CD4-positive, alpha-beta T cell (primary cell): ENCODE data around the gene PRR13. TPM values are rescaled to one million over a fixed set of nuclear protein-coding genes. Genes with fewer than 3 reads are reported as not detected.
"Not testable (repeated sequence)": the region's sequence is repeated elsewhere in the genome, so short reads cannot be mapped to it uniquely, and the experiment has no call there.

Experiments
- ATAC-seq: fragments of 200-7000 bp; cut with Tn5 transposase; one replicate; pipeline ENCODE4 v1.10.0; 2022; ENCODE audit warnings: mild to moderate bottlenecking; ENCODE audit not compliant: poor library complexity
- CTCF ChIA-PET: fragments of 350-600 bp; sonication (Branson Sonifier 250); formaldehyde crosslinking; loops from one replicate; lab custom pipeline; 2021; ENCODE audit warnings: antibody characterized with exemption, inconsistent platforms; lab: Charles Lee
- POLR2A ChIA-PET: fragments of 350-600 bp; sonication (Branson Sonifier 250); formaldehyde crosslinking; loops from one replicate; lab custom pipeline; 2021; ENCODE audit warnings: antibody characterized with exemption, inconsistent platforms; lab: Charles Lee
- DNase-seq, 14 experiments: peaks; one replicate each; pipeline ENCODE4 v3.0.0-alpha.2; 2013 to 2020; ENCODE audit warnings: mixed read lengths in 2 of 14
- H3K27ac ChIP-seq, 2 donors: one replicate each; pipeline versions ENCODE4 v1.5.1 to v1.7.0; 2013; ENCODE audit warnings: low read length in 2 of 2, low read depth in 1 of 2, mild to moderate bottlenecking in 1 of 2
- H3K27me3 ChIP-seq, 2 experiments: 1 replicate in 1 of 2; 2 replicates in 1 of 2; pipeline versions ENCODE4 v1.6.1 to v1.7.0; 2013; ENCODE audit warnings: low read length in 2 of 2, control low read depth in 1 of 2, mild to moderate bottlenecking in 1 of 2, moderate library complexity in 1 of 2; ENCODE audit not compliant: insufficient read depth in 2 of 2, control insufficient read depth in 1 of 2
- H3K36me3 ChIP-seq: one replicate; pipeline ENCODE4 v1.6.1; 2013; ENCODE audit warnings: low read length, control low read depth; ENCODE audit not compliant: insufficient read depth
- H3K4me1 ChIP-seq: one replicate; pipeline ENCODE4 v1.6.1; 2013; ENCODE audit warnings: low read length, control low read depth; ENCODE audit not compliant: insufficient read depth
- H3K4me3 ChIP-seq: one replicate; pipeline ENCODE4 v1.5.1; 2013; ENCODE audit warnings: mild to moderate bottlenecking, low read length, moderate library complexity
- H3K9me3 ChIP-seq, 2 experiments: 1 replicate in 1 of 2; 2 replicates in 1 of 2; pipeline versions ENCODE4 v1.6.1 to v1.7.0; 2013; ENCODE audit warnings: low read length in 2 of 2, mild to moderate bottlenecking in 2 of 2, control low read depth in 1 of 2, moderate library complexity in 1 of 2; ENCODE audit not compliant: control insufficient read depth in 1 of 2, insufficient read depth in 1 of 2
- H3K27ac Mint-ChIP-seq: one replicate; pipeline ENCODE4 v1.8.0; 2020; ENCODE audit warnings: mixed read lengths
- H3K27me3 Mint-ChIP-seq: one replicate; pipeline ENCODE4 v1.8.0; 2021; ENCODE audit warnings: mixed read lengths
- H3K36me3 Mint-ChIP-seq: one replicate; pipeline ENCODE4 v1.8.0; 2021; ENCODE audit warnings: low read depth, mixed read lengths
- H3K4me1 Mint-ChIP-seq: one replicate; pipeline ENCODE4 v1.8.0; 2021; ENCODE audit warnings: low read depth, mixed read lengths
- H3K4me3 Mint-ChIP-seq: one replicate; pipeline ENCODE4 v1.8.0; 2020; ENCODE audit warnings: mild to moderate bottlenecking, mixed read lengths
- H3K9me3 Mint-ChIP-seq: one replicate; pipeline ENCODE4 v1.8.0; 2020; ENCODE audit warnings: mixed read lengths
- CTCF ChIP-seq: fragments of 200-600 bp; IDR thresholded peaks from one replicate; pipeline ENCODE4 v1.8.0; 2022; ENCODE audit warnings: antibody characterized with exemption, mild to moderate bottlenecking
- intact Hi-C, 2 experiments: fragments of 100-400 bp; cut with DNase I in 1 of 2; cut with micrococcal nuclease in 1 of 2; formaldehyde crosslinking; loops; one replicate each; pipeline versions ENCODE4 v1.15.1 to v1.9.0; 2023 to 2025; cut with DNase I, micrococcal nuclease
- total RNA-seq, 174 experiments: library from RNA in 2 of 174; stranded (reverse) in 2 of 174; gene quantifications; one replicate each; pipeline ENCODE4 v1.2.3 and lab custom pipeline; 2021 to 2026

PRR13 gene
- total RNA-seq, 2 experiments from 2014 or later = 133 to 142 TPM

- no peaks in the 10 kb centered on the region for H3K9me3 ChIP-seq
- no peak overlapping the region for H3K4me3 Mint-ChIP-seq
- H3K27me3 Mint-ChIP-seq = no peaks in the 10 kb centered on the region
- no peaks in the 10 kb centered on the region for H3K9me3 Mint-ChIP-seq
- CTCF ChIA-PET = interaction anchor here (0.8 to 2.7 kb wide), 4 partner anchors 65 to 97 kb away, joined by 3 to 11 read pairs (median 4); partner anchors contain the start of gene AAAS
- no peaks in the 10 kb centered on the region for H3K27me3 ChIP-seq
- no peak overlapping the region for H3K27ac ChIP-seq
- H3K4me1 ChIP-seq = peaks cover 16% of the 10 kb centered on the region
- ATAC-seq = no peak
- peaks cover 9% of the 10 kb centered on the region for H3K36me3 ChIP-seq
- peaks cover 48% of the 10 kb centered on the region for H3K4me1 Mint-ChIP-seq
- no peak for DNase-seq
- intact Hi-C loops = no loop called here
- POLR2A ChIA-PET = interaction anchor here (2.7 kb wide), 1 partner anchor 39 kb away, joined by 13 read pairs; the partner anchor contains the start of gene SP1
- peak overlapping the region; percentile 36 for H3K27ac Mint-ChIP-seq
- TF ChIP-seq CTCF = no peak
- H3K4me3 ChIP-seq = no peak overlapping the region
- H3K36me3 Mint-ChIP-seq = peaks cover 16% of the 10 kb centered on the region
Observed at GRCh38 chr12:53418221-53418620, 23.3 kb upstream of the PRR13 start.

DNA sequence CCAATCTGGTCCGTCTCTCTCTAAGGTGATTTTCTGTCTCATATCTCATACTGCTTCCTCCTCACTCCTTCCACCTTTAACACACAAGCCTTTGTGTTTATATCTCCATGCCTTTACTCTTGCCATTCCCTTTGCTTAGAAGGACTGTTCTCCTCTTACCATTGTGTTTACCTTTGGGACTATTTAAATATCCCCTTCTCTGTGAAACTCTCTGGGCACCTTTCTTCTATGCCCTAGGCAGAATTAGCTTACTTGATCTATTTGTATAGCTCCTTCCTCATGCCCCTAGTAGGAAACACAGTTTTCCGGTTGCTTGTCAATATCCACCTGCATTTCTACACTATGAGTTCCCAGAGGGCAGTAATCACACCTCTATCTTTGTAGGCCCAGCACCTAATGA is 21.8 kb upstream of the PRR13 start:
- no peaks in the 10 kb centered on the region for H3K27me3 Mint-ChIP-seq
- Histone ChIP-seq H3K27ac (no peak overlapping the region), H3K4me3 (no peak overlapping the region), H3K9me3 (no peaks in the 10 kb centered on the region), H3K36me3 (no peaks in the 10 kb centered on the region), H3K27me3 (no peaks in the 10 kb centered on the region), H3K4me1 (peaks cover 16% of the 10 kb centered on the region)
- ChIA-PET CTCF (interaction anchor here (3.8 kb wide), 1 partner anchor 66 kb away, joined by 44 read pairs; no protein-coding TSS in a partner anchor), POLR2A (interaction anchor here (1.3 kb wide), 1 partner anchor 40 kb away, joined by 4 read pairs; the partner anchor contains the start of gene SP1)
- DNase-seq (no peak), ATAC-seq (no peak)
- no peak overlapping the region for H3K27ac Mint-ChIP-seq
- no peaks in the 10 kb centered on the region for H3K9me3 Mint-ChIP-seq
- H3K36me3 Mint-ChIP-seq = peaks cover 4% of the 10 kb centered on the region
- intact Hi-C loops = loop anchor here in 1 of 2 experiments (2.0 to 5.0 kb wide), 2 partner anchors 37 to 89 kb away; partner anchors contain the start of gene SP1
- H3K4me1 Mint-ChIP-seq = peaks cover 44% of the 10 kb centered on the region
- no peak overlapping the region for H3K4me3 Mint-ChIP-seq
- TF ChIP-seq CTCF = no peak

- H3K36me3 ChIP-seq, POLR2A ChIA-PET, DNase-seq, H3K4me3 ChIP-seq, H3K27me3 ChIP-seq, H3K9me3 ChIP-seq, H3K4me3 Mint-ChIP-seq, H3K36me3 Mint-ChIP-seq, H3K27me3 Mint-ChIP-seq, H3K27ac Mint-ChIP-seq, ATAC-seq, H3K9me3 Mint-ChIP-seq, H3K27ac ChIP-seq: not testable (repeated sequence)
- CTCF ChIA-PET = interaction anchor here (0.7 to 3.8 kb wide), 12 partner anchors 8 to 177 kb away, joined by 3 to 44 read pairs (median 8); partner anchors contain the start of genes AAAS, SP1 and TARBP2
- H3K4me1 ChIP-seq = peaks cover 13% of the 10 kb centered on the region
- intact Hi-C loops = loop anchor here in 1 of 2 experiments (5.0 kb wide), 1 partner anchor 40 kb away; the partner anchor contains the start of gene SP1
- H3K4me1 Mint-ChIP-seq = peaks cover 26% of the 10 kb centered on the region
Observed at GRCh38 chr12:53422247-53422646, 19.3 kb upstream of the PRR13 start.
